HEK293 (cell line): ENCODE results near the gene MAP3K20.

ENCODE experiments used
- EGR2 ChIP-seq: fragments of 450-650 bp; formaldehyde crosslinking; IDR thresholded peaks from 2 replicates; pipeline ENCODE4 v1.5.1; 2016; ENCODE audit warnings: low read depth, missing biosample characterization, missing genetic modification characterization
- KLF9 ChIP-seq: fragments of 450-650 bp; formaldehyde crosslinking; IDR thresholded peaks from 2 replicates; pipeline ENCODE4 v1.5.1; 2016; ENCODE audit warnings: missing biosample characterization, missing genetic modification characterization, low read depth
- MYNN ChIP-seq: fragments of 450-650 bp; formaldehyde crosslinking; IDR thresholded peaks from 2 replicates; pipeline ENCODE4 v1.5.1; 2016; ENCODE audit warnings: missing biosample characterization, missing genetic modification characterization, borderline replicate concordance
- YY1 ChIP-seq: fragments of 450-650 bp; formaldehyde crosslinking; IDR thresholded peaks from 2 replicates; pipeline ENCODE4 v1.5.1; 2018; ENCODE audit warnings: missing biosample characterization, missing genetic modification characterization
- ZNF175 ChIP-seq: fragments of 450-650 bp; formaldehyde crosslinking; IDR thresholded peaks from 2 replicates; pipeline ENCODE4 v1.5.1; 2016; ENCODE audit warnings: missing biosample characterization, missing genetic modification characterization
- ZNF311 ChIP-seq: fragments of 450-650 bp; formaldehyde crosslinking; IDR thresholded peaks from 2 replicates; pipeline ENCODE4 v1.5.1; 2017; ENCODE audit warnings: missing biosample characterization, missing genetic modification characterization, borderline replicate concordance
- ZNF777 ChIP-seq: fragments of 450-650 bp; formaldehyde crosslinking; IDR thresholded peaks from 2 replicates; pipeline ENCODE4 v1.5.1; 2017; ENCODE audit warnings: missing biosample characterization, missing genetic modification characterization, borderline replicate concordance
- TF ChIP-seq, protein P1 (sequence below): fragments of 450-650 bp; formaldehyde crosslinking; IDR thresholded peaks from 2 replicates; pipeline ENCODE4 v1.5.1; 2016; ENCODE audit warnings: missing biosample characterization, missing genetic modification characterization
- TF ChIP-seq, protein P2 (sequence below): fragments of 450-650 bp; formaldehyde crosslinking; IDR thresholded peaks from 2 replicates; pipeline ENCODE4 v1.5.1; 2016; ENCODE audit warnings: missing biosample characterization, missing genetic modification characterization
- TF ChIP-seq, protein P3 (sequence below): fragments of 450-650 bp; formaldehyde crosslinking; IDR thresholded peaks from 2 replicates; pipeline ENCODE4 v1.5.1; 2016; ENCODE audit warnings: missing biosample characterization, missing genetic modification characterization, low read depth

DNA sequence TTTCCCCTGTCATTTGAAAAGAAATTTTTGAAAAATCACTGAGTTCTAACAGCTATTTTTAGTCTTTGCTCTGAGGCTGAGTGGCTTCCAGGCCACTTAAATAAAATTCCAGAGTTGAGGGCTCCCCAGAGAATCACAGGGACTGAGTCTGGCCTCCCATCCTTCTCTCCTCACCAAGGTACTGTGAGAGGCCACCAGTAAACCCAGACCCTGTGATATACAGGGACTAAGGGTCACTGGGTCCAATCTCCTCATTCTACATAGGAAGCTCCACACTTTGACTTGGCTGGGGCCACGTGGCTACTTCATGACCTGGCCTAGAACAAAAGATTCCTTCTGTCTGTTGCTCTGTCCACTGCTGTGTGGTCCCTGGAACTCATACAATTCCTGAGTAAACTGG lies 155.8 kb downstream of the MAP3K20 start:
- TF ChIP-seq, protein P1, sequence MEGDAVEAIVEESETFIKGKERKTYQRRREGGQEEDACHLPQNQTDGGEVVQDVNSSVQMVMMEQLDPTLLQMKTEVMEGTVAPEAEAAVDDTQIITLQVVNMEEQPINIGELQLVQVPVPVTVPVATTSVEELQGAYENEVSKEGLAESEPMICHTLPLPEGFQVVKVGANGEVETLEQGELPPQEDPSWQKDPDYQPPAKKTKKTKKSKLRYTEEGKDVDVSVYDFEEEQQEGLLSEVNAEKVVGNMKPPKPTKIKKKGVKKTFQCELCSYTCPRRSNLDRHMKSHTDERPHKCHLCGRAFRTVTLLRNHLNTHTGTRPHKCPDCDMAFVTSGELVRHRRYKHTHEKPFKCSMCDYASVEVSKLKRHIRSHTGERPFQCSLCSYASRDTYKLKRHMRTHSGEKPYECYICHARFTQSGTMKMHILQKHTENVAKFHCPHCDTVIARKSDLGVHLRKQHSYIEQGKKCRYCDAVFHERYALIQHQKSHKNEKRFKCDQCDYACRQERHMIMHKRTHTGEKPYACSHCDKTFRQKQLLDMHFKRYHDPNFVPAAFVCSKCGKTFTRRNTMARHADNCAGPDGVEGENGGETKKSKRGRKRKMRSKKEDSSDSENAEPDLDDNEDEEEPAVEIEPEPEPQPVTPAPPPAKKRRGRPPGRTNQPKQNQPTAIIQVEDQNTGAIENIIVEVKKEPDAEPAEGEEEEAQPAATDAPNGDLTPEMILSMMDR (tag by site-specific recombination), result no peak
- TF ChIP-seq, protein P2, sequence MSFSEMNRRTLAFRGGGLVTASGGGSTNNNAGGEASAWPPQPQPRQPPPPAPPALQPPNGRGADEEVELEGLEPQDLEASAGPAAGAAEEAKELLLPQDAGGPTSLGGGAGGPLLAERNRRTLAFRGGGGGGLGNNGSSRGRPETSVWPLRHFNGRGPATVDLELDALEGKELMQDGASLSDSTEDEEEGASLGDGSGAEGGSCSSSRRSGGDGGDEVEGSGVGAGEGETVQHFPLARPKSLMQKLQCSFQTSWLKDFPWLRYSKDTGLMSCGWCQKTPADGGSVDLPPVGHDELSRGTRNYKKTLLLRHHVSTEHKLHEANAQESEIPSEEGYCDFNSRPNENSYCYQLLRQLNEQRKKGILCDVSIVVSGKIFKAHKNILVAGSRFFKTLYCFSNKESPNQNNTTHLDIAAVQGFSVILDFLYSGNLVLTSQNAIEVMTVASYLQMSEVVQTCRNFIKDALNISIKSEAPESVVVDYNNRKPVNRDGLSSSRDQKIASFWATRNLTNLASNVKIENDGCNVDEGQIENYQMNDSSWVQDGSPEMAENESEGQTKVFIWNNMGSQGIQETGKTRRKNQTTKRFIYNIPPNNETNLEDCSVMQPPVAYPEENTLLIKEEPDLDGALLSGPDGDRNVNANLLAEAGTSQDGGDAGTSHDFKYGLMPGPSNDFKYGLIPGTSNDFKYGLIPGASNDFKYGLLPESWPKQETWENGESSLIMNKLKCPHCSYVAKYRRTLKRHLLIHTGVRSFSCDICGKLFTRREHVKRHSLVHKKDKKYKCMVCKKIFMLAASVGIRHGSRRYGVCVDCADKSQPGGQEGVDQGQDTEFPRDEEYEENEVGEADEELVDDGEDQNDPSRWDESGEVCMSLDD (tag by site-specific recombination), result no peak
- TF ChIP-seq ZNF311 (no peak), KLF9 (tag by site-specific recombination) (no peak), EGR2 (tag by site-specific recombination) (no peak), MYNN (tag by site-specific recombination) (no peak), YY1 (tag by site-specific recombination) (no peak), ZNF175 (tag by site-specific recombination) (no peak), ZNF777 (tag by site-specific recombination) (no peak)
- TF ChIP-seq, protein P3, sequence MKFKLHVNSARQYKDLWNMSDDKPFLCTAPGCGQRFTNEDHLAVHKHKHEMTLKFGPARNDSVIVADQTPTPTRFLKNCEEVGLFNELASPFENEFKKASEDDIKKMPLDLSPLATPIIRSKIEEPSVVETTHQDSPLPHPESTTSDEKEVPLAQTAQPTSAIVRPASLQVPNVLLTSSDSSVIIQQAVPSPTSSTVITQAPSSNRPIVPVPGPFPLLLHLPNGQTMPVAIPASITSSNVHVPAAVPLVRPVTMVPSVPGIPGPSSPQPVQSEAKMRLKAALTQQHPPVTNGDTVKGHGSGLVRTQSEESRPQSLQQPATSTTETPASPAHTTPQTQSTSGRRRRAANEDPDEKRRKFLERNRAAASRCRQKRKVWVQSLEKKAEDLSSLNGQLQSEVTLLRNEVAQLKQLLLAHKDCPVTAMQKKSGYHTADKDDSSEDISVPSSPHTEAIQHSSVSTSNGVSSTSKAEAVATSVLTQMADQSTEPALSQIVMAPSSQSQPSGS (tag by site-specific recombination), result no peak
